PC-9 (cell line): ENCODE results near the gene KCTD7. TPM values are rescaled to one million over a fixed set of nuclear protein-coding genes. Genes with fewer than 3 reads are reported as not detected.
"Not testable (repeated sequence)": the region's sequence is repeated elsewhere in the genome, so short reads cannot be mapped to it uniquely, and the experiment has no call there.

Source experiments
- BruUV-seq: library from RNA; stranded (reverse); fragments of 400-500 nt; replicated peaks from 2 replicates; lab custom pipeline; 2021; lab: Mats Ljungman, UMichigan
- CTCF ChIA-PET: fragments of 300-600 bp; sonication (Branson Sonifier 250); formaldehyde crosslinking; loops from one replicate; lab custom pipeline; 2022; ENCODE audit warnings: antibody characterized with exemption; lab: Charles Lee
- POLR2A ChIA-PET: fragments of 300-600 bp; sonication (Branson Sonifier 250); formaldehyde crosslinking; loops from one replicate; lab custom pipeline; 2022; ENCODE audit warnings: antibody characterized with exemption; ENCODE audit not compliant: unreplicated experiment; lab: Charles Lee
- DNase-seq, 2 experiments: peaks; one replicate each; pipeline versions ENCODE4 v3.0.0 to v3.0.0-alpha.2; 2015 to 2022; ENCODE audit warnings: mixed read lengths in 1 of 2
- H2AFZ ChIP-seq: fragments of 200-600 bp; sonication (generic); 2 replicates; pipeline ENCODE4 v1.8.1; 2017; ENCODE audit warnings: antibody characterized with exemption
- H3F3A ChIP-seq: fragments of 200-600 bp; sonication (generic); 2 replicates; pipeline ENCODE4 v1.8.1; 2017; ENCODE audit warnings: antibody characterized with exemption, mild to moderate bottlenecking, low read depth; ENCODE audit not compliant: insufficient read depth
- H3K27ac ChIP-seq: fragments of 200-600 bp; sonication (generic); 2 replicates; pipeline ENCODE4 v1.6.1; 2016; ENCODE audit warnings: mixed run types
- H3K27me3 ChIP-seq: fragments of 200-600 bp; sonication (generic); 2 replicates; pipeline ENCODE4 v1.6.1; 2016; ENCODE audit warnings: low read depth, mixed run types; ENCODE audit not compliant: insufficient read depth
- H3K36me3 ChIP-seq: fragments of 200-600 bp; sonication (generic); 2 replicates; pipeline ENCODE4 v1.6.1; 2016; ENCODE audit warnings: low read depth, mixed run types
- H3K4me1 ChIP-seq: fragments of 200-600 bp; sonication (generic); replicated peaks from 2 replicates; pipeline ENCODE4 v1.6.1; 2016; ENCODE audit warnings: mixed run types; ENCODE audit not compliant: insufficient read depth
- H3K4me2 ChIP-seq: fragments of 200-600 bp; sonication (generic); 2 replicates; pipeline ENCODE4 v1.6.1; 2017; ENCODE audit warnings: mixed run types
- H3K4me3 ChIP-seq: fragments of 200-600 bp; sonication (generic); 2 replicates; pipeline ENCODE4 v1.6.1; 2016; ENCODE audit warnings: mixed run types
- H3K79me2 ChIP-seq: fragments of 200-600 bp; sonication (generic); 2 replicates; pipeline ENCODE4 v1.6.1; 2017; ENCODE audit warnings: low read depth, mixed run types
- H3K9me2 ChIP-seq: fragments of 200-600 bp; sonication (generic); 2 replicates; pipeline ENCODE4 v1.8.1; 2017; ENCODE audit warnings: mild to moderate bottlenecking; ENCODE audit not compliant: insufficient read depth
- H3K9me3 ChIP-seq: fragments of 200-600 bp; sonication (generic); 2 replicates; pipeline ENCODE4 v1.8.1; 2016; ENCODE audit warnings: low read depth; ENCODE audit not compliant: insufficient read depth
- H4K20me1 ChIP-seq: fragments of 200-600 bp; sonication (generic); 2 replicates; pipeline ENCODE4 v1.8.1; 2017; ENCODE audit not compliant: insufficient read depth
- CTCF ChIP-seq: fragments of 200-600 bp; sonication (generic); conservative IDR thresholded peaks from 2 replicates; pipeline ENCODE4 v1.6.1; 2017; ENCODE audit warnings: mixed run types, antibody characterized with exemption, mild to moderate bottlenecking, moderate library complexity
- EZH2 ChIP-seq: fragments of 200-600 bp; sonication (generic); IDR thresholded peaks from 2 replicates; pipeline ENCODE4 v1.8.0; 2017; ENCODE audit warnings: antibody characterized with exemption, low read depth
- intact Hi-C: fragments of 100-400 bp; cut with micrococcal nuclease; formaldehyde crosslinking; loops from one replicate; pipeline ENCODE4 v1.10.0; 2022; ENCODE audit not compliant: unreplicated experiment
- total RNA-seq: library from RNA; stranded (reverse); gene quantifications from 2 replicates; pipeline ENCODE4 v1.2.3, GENCODE V29; 2021

Gene KCTD7
- total RNA-seq, 1 experiment from 2014 or later = 7.1 TPM

- H3K36me3 ChIP-seq, H3K27me3 ChIP-seq, H3K9me3 ChIP-seq, H4K20me1 ChIP-seq, DNase-seq, H3K9me2 ChIP-seq: not testable (repeated sequence)
- peak overlapping the region; percentile 90 for H3K4me2 ChIP-seq
- peaks cover 19% of the 10 kb centered on the region for H3K4me1 ChIP-seq
- POLR2A ChIA-PET = interaction anchor here (0.5 to 0.6 kb wide), 2 partner anchors 25 to 31 kb away, joined by 4 to 6 read pairs; partner anchors contain the start of gene KCTD7
- TSS peak; percentile 70 for BruUV-seq
- peak overlapping the region; percentile 92 for H3K27ac ChIP-seq
- H2AFZ ChIP-seq = peak overlapping the region; percentile 84
- peak; percentile 32; the same call in 1 of the 2 replicates for TF ChIP-seq CTCF
- CTCF ChIA-PET = interaction anchor here (0.6 kb wide), 1 partner anchor 140 kb away, joined by 3 read pairs; no protein-coding TSS in a partner anchor
- H3K4me3 ChIP-seq = peak overlapping the region; percentile 64
- H3F3A ChIP-seq = peaks cover 33% of the 10 kb centered on the region
- H3K79me2 ChIP-seq = peaks cover 61% of the 10 kb centered on the region
- intact Hi-C loops = loop anchor here (1.0 to 10.0 kb wide), 4 partner anchors 25 to 341 kb away; partner anchors contain the start of genes KCTD7, SBDS and TYW1
These were observed 25.1 kb downstream of the KCTD7 start for GRCh38 chr7:66653719-66654274.

GRCh38 chr7:66654275-66655112, 25.8 kb downstream of the KCTD7 start:
- POLR2A ChIA-PET = interaction anchor here (0.5 to 0.6 kb wide), 3 partner anchors 26 to 30 kb away, joined by 4 to 6 read pairs (median 5); partner anchors contain the start of gene KCTD7
- CTCF ChIA-PET = interaction anchor here (0.6 kb wide), 1 partner anchor 139 kb away, joined by 3 read pairs; no protein-coding TSS in a partner anchor
- TSS peak; percentile 56 for BruUV-seq

GRCh38 chr7:66655113-66655806, 26.6 kb downstream of the KCTD7 start:
- H3K36me3 ChIP-seq, H3K9me2 ChIP-seq, BruUV-seq, CTCF ChIA-PET, H3K27me3 ChIP-seq, H4K20me1 ChIP-seq, H3K9me3 ChIP-seq: not testable (repeated sequence)
- Histone ChIP-seq H3K4me2 (peak overlapping the region; percentile 90), H2AFZ (peak overlapping the region; percentile 84), H3F3A (peaks cover 33% of the 10 kb centered on the region), H3K4me1 (peaks cover 15% of the 10 kb centered on the region), H3K27ac (peak overlapping the region; percentile 92), H3K4me3 (peak overlapping the region; percentile 64), H3K79me2 (peaks cover 73% of the 10 kb centered on the region)
- POLR2A ChIA-PET = interaction anchor here (0.5 kb wide), 2 partner anchors 27 to 28 kb away, joined by 5 read pairs; partner anchors contain the start of gene KCTD7
- peak; percentile 38 to 46 for DNase-seq
- intact Hi-C loops = loop anchor here (10.0 kb wide), 1 partner anchor 340 kb away; the partner anchor contains the start of genes SBDS and TYW1

More at GRCh38 chr7:66654275-66655112, 25.8 kb downstream of the KCTD7 start:
- Histone ChIP-seq H2AFZ (peak overlapping the region; percentile 84), H3K4me1 (peaks cover 19% of the 10 kb centered on the region), H4K20me1 (no peaks in the 10 kb centered on the region; the same call in 1 of the 2 replicates), H3K79me2 (peaks cover 67% of the 10 kb centered on the region), H3K27me3 (no peaks in the 10 kb centered on the region), H3K27ac (peak overlapping the region; percentile 92), H3K4me2 (peak overlapping the region; percentile 90), H3K36me3 (peaks cover 5% of the 10 kb centered on the region; the same call in 1 of the 2 replicates), H3K9me3 (no peaks in the 10 kb centered on the region), H3K9me2 (no peaks in the 10 kb centered on the region), H3F3A (peaks cover 33% of the 10 kb centered on the region), H3K4me3 (peak overlapping the region; percentile 64)
- intact Hi-C loops = loop anchor here (1.0 to 10.0 kb wide), 4 partner anchors 26 to 340 kb away; partner anchors contain the start of genes KCTD7, SBDS and TYW1
- peak; percentile 96 to 99 for DNase-seq
- no peak for TF ChIP-seq CTCF
- no peak for TF ChIP-seq EZH2

GRCh38 chr7:66655826-66656485, 27.3 kb downstream of the KCTD7 start:
- CTCF ChIA-PET = interaction anchor here (0.6 kb wide), 1 partner anchor 271 kb away, joined by 5 read pairs; no protein-coding TSS in a partner anchor

More at GRCh38 chr7:66655826-66656485, 27.3 kb downstream of the KCTD7 start:
- H3K27ac ChIP-seq, H3K9me3 ChIP-seq, DNase-seq, H3K9me2 ChIP-seq, BruUV-seq, H3K4me1 ChIP-seq, H3K27me3 ChIP-seq, POLR2A ChIA-PET, H3K36me3 ChIP-seq, H2AFZ ChIP-seq, H4K20me1 ChIP-seq: not testable (repeated sequence)
- intact Hi-C loops = loop anchor here (10.0 kb wide), 1 partner anchor 339 kb away; the partner anchor contains the start of genes SBDS and TYW1
- Histone ChIP-seq H3K4me2 (peak overlapping the region; percentile 90), H3K4me3 (peak overlapping the region; percentile 64), H3K79me2 (peaks cover 76% of the 10 kb centered on the region), H3F3A (peaks cover 33% of the 10 kb centered on the region)
